Measurements from ENCODE around the gene HTT.
A peak's percentile ranks its signal among the peaks of the same experiment; 100 is the strongest.
"Not testable (repeated sequence)": the region's sequence is repeated elsewhere in the genome, so short reads cannot be mapped to it uniquely, and the experiment has no call there.

HTT gene

DNA sequence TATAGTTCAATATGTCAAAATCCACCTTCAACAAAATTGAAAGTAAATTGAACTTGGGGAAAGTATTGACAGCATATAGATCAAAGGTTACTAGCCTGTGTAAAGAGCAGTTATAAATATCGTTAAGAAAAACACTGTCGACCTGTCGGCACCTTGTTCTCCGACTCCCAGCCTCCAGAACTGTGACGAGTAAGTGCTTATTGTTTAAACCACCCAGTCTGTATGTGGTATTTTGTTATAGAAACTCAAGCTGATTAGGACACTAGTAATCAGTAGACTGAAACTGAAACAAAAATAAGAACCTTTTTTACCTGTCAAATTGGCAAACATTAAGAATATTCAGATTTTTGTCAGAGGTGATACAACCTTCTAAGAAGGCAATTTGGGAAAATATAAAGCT, 17.0 kb downstream of the HTT start:
- H3K9ac ChIP-seq = no peak overlapping the region
- peaks cover 0 to 3% (median 0%) of the 10 kb centered on the region in 10 experiments; a peak in 2 of 20 replicates for H3K4me1 ChIP-seq
- H3K4me2 ChIP-seq = no peak overlapping the region

DNA sequence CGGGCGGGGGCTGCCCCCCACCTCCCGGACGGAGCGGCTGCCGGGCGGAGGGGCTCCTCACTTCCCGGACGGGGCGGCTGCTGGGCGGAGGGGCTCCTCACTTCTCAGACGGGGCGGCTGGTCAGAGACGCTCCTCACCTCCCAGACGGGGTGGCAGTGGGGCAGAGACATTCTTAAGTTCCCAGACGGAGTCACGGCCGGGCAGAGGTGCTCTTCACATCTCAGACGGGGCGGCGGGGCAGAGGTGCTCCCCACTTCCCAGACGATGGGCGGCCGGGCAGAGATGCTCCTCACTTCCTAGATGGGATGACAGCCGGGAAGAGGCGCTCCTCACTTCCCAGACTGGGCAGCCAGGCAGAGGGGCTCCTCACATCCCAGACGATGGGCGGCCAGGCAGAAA, 20.2 kb downstream of the HTT start:
- not testable (repeated sequence) for H3K4me1 ChIP-seq, H3K9ac ChIP-seq, H3K4me3 ChIP-seq, H3K4me2 ChIP-seq, H3K27ac ChIP-seq, H3K27me3 ChIP-seq
- peaks cover 66 to 94% (median 87%) of the 10 kb centered on the region in 11 experiments for H3K36me3 ChIP-seq
- H4K20me1 ChIP-seq = peaks cover 1 to 44% (median 11%) of the 10 kb centered on the region in 11 experiments; a peak in 19 of 22 replicates
- peaks cover 0 to 22% (median 12%) of the 10 kb centered on the region in 11 experiments; a peak in 17 of 22 replicates for H3K9me3 ChIP-seq (replicated peaks in 1 of 11)

More for the DNA sequence above, 17.0 kb downstream of the HTT start:
- Histone ChIP-seq H3K27me3 (no peaks in the 10 kb centered on the region), H4K20me1 (peaks cover 6 to 57% (median 15%) of the 10 kb centered on the region in 11 experiments; a peak in 19 of 22 replicates), H3K4me3 (no peak overlapping the region), H3K27ac (no peak overlapping the region), H3K36me3 (peaks cover 80 to 98% (median 92%) of the 10 kb centered on the region in 11 experiments), H3K9me3 (replicated peaks in 1 of 11) (peaks cover 0 to 22% (median 12%) of the 10 kb centered on the region in 11 experiments; a peak in 17 of 22 replicates)
- TF ChIP-seq Cebpa-rat (IDR thresholded peaks at IDR 0.05) = no peak

DNA sequence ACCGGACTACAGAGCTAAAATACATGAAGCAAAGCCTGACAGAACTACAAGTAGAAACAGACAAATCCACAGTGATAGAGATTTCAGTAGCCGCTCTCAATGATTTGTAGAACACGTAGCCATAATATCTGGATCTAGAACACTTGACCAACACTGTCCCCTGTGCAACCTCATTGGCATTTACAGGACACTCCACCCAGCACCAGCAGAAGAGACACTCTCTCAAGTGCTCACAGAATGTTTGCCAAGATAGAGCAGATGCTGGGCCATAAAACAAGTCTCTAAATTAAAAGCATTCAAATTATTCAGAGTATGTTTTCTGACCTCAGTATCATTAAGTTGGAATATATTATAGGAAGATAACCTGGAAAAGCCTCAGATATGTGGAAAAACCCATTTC, 21.7 kb downstream of the HTT start:
- Histone ChIP-seq H3K36me3 (peaks cover 73 to 94% (median 88%) of the 10 kb centered on the region in 11 experiments), H3K4me1 (peaks cover 0 to 2% (median 0%) of the 10 kb centered on the region in 10 experiments; a peak in 1 of 20 replicates), H3K4me2 (no peak overlapping the region), H4K20me1 (peaks cover 15 to 46% (median 26%) of the 10 kb centered on the region in 11 experiments; a peak in 21 of 22 replicates), H3K27ac (no peak overlapping the region), H3K9ac (no peak overlapping the region), H3K9me3 (replicated peaks in 1 of 11) (peaks cover 0 to 22% (median 12%) of the 10 kb centered on the region in 11 experiments; a peak in 17 of 22 replicates), H3K4me3 (no peak overlapping the region), H3K27me3 (no peaks in the 10 kb centered on the region)
- TF ChIP-seq Cebpa-rat (IDR thresholded peaks at IDR 0.05) = no peak

DNA sequence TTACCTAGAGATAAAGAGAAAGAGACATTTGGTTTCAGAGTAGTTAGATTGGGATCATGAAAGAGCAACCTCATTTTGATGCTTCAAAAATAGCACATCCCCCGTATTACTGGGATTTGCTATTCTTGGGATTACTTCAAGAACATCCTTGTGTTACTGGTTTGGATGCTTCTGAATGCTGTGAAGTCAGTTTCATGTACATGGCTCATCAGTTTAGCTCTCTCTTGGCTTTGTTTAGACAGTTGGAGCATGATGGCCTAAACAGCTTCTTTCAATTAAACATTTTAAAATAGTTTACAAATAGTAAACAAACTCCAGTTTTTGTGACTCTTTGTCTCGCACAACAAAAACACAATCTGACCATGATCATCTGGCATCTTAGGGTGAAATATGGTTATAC, 23.9 kb downstream of the HTT start:
- Histone ChIP-seq H4K20me1 (peaks cover 31 to 54% (median 45%) of the 10 kb centered on the region in 11 experiments; a peak in 21 of 22 replicates), H3K36me3 (peaks cover 68 to 92% (median 84%) of the 10 kb centered on the region in 11 experiments)
- TF ChIP-seq Cebpa-rat (IDR thresholded peaks at IDR 0.05) = no peak

DNA sequence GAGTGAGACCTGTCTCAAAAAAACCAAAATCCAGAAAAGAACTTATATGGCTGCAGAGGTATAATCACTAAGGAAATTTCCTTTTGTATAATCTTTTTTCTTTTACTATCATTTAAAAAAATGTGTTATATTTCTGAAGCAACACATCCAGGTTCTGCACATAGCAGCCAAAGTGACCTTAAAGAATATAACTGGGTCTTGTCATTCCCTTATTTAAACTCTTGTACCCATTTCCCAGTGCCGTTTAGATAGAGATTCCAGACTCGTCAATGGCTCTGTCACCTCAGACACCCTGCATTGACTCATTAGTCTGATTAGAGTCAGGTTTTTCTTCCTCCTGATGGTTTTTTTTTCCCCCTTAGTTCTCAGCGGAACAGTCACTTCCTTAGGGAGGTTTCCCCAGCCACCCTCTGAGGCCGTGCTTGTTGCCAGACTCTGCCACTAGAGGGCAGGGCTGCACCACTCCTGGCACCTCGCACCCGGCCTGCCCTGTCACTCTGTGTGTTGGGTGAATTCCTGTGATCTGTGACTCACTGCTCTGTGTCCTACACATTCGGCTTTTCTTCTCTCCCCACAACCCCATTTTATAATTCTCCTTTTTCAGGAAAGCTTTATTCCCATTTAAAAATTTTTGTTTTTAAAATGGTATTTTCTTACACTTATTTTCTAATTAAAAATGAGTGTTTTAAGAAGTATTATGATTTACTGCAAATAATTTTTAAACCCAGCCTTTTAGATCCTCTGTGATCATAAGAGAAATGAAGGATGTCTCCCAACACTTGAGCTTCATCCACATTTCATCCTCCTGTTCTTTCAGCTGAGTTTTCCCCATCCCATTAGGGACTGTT, 32.1 kb downstream of the HTT start:
- Histone ChIP-seq H3K9ac (no peak overlapping the region), H3K9me3 (replicated peaks in 1 of 11) (no peaks in the 10 kb centered on the region), H3K27me3 (no peaks in the 10 kb centered on the region), H3K4me3 (no peak overlapping the region), H3K36me3 (peaks cover 85 to 93% (median 88%) of the 10 kb centered on the region in 11 experiments), H3K4me1 (peaks cover 0 to 34% (median 11%) of the 10 kb centered on the region in 10 experiments; a peak in 13 of 20 replicates), H3K27ac (peak overlapping the region in 1 of 11 experiments; percentile 29; a peak in 2 of 22 replicates), H3K4me2 (peak overlapping the region in 4 of 11 experiments; percentile 6 to 45 (median 28); a peak in 5 of 22 replicates), H4K20me1 (peaks cover 32 to 88% (median 66%) of the 10 kb centered on the region in 11 experiments; a peak in 20 of 22 replicates)
- no peak for TF ChIP-seq Cebpa-rat (IDR thresholded peaks at IDR 0.05)

More for the DNA sequence above, 23.9 kb downstream of the HTT start:
- Histone ChIP-seq H3K4me3 (no peak overlapping the region), H3K4me1 (no peaks in the 10 kb centered on the region), H3K9me3 (replicated peaks in 1 of 11) (peaks cover 0 to 11% (median 4%) of the 10 kb centered on the region in 11 experiments; a peak in 15 of 22 replicates), H3K27ac (no peak overlapping the region), H3K9ac (no peak overlapping the region), H3K27me3 (no peaks in the 10 kb centered on the region), H3K4me2 (no peak overlapping the region)

DNA sequence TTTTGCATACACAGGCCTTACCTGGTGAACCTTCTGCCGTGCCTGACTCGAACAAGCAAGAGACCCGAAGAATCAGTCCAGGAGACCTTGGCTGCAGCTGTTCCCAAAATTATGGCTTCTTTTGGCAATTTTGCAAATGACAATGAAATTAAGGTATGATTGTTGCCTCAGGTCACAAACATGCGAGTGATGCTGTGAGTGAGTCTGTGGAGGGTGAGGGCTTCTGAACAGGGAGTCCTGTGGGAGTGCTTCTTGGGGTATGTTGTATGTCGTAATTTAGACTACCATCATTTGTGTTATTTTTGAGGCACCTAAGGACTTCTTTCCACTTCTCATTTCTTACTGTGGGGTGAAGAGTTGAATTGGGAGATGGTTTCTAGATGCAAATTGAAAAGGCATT, 32.8 kb downstream of the HTT start:
- H3K36me3 ChIP-seq = peaks cover 85 to 93% (median 88%) of the 10 kb centered on the region in 11 experiments
- peak overlapping the region in 2 of 11 experiments; percentile 44 to 45; a peak in 4 of 22 replicates for H3K4me2 ChIP-seq
- peaks cover 0 to 39% (median 11%) of the 10 kb centered on the region in 10 experiments; a peak in 13 of 20 replicates for H3K4me1 ChIP-seq
- H4K20me1 ChIP-seq = peaks cover 26 to 88% (median 62%) of the 10 kb centered on the region in 11 experiments; a peak in 20 of 22 replicates
- no peak for TF ChIP-seq Cebpa-rat (IDR thresholded peaks at IDR 0.05)
- H3K4me3 ChIP-seq = no peak overlapping the region
- H3K27ac ChIP-seq = peak overlapping the region in 1 of 11 experiments; percentile 29; a peak in 2 of 22 replicates
- H3K27me3 ChIP-seq = no peaks in the 10 kb centered on the region
- no peak overlapping the region for H3K9ac ChIP-seq
- H3K9me3 ChIP-seq (replicated peaks in 1 of 11) = no peaks in the 10 kb centered on the region

DNA sequence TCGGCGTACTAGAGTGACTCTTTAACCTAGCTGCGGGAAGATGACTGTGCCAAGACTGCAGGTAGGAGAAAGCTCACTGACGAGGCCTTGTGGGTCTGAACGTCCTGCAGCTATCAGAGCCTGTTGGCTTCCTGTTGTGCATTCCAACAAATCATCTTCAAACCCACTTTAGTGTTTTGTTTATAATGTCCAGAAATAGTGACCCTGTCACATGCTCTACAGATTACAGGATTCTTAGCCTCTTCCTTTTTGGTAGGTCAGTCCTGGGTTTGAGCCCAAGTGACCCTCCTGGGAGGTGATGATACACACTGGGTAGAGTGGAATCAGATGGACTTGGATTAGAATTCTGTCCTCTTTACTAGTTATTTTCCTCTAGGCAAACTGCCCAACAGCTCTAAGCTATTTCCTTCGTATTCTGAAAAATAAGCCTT, 33.2 kb downstream of the HTT start:
- H3K4me2 ChIP-seq = no peak overlapping the region
- TF ChIP-seq Cebpa-rat (IDR thresholded peaks at IDR 0.05) = no peak
- H3K36me3 ChIP-seq = peaks cover 85 to 93% (median 89%) of the 10 kb centered on the region in 11 experiments

DNA sequence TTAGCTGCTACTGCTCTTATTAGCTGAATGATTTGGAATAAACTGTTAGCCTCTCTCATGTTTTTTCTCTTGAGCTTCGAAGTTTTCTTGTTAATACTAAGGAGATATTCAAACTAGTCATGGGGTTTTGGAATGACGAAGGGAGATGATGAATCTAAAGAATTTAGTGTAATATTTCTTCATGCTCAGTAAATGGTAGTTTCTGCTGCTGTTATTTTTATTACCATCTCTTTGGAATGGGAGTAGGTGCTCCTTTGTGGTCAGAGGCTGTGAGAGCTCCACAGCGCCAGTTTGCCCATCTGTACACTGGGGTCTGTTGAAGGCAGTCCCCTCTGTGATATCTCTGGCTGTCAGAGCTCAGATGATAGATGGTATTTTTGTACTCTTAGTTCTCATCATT, 33.7 kb downstream of the HTT start:
- peaks cover 86 to 94% (median 91%) of the 10 kb centered on the region in 11 experiments for H3K36me3 ChIP-seq

More for the DNA sequence above, 33.2 kb downstream of the HTT start:
- H3K4me3 ChIP-seq = no peak overlapping the region
- H4K20me1 ChIP-seq = peaks cover 21 to 88% (median 60%) of the 10 kb centered on the region in 11 experiments; a peak in 20 of 22 replicates
- no peak overlapping the region for H3K27ac ChIP-seq
- no peak overlapping the region for H3K9ac ChIP-seq
- H3K9me3 ChIP-seq (replicated peaks in 1 of 11) = no peaks in the 10 kb centered on the region
- H3K27me3 ChIP-seq = no peaks in the 10 kb centered on the region
- peaks cover 0 to 39% (median 11%) of the 10 kb centered on the region in 10 experiments; a peak in 13 of 20 replicates for H3K4me1 ChIP-seq

DNA sequence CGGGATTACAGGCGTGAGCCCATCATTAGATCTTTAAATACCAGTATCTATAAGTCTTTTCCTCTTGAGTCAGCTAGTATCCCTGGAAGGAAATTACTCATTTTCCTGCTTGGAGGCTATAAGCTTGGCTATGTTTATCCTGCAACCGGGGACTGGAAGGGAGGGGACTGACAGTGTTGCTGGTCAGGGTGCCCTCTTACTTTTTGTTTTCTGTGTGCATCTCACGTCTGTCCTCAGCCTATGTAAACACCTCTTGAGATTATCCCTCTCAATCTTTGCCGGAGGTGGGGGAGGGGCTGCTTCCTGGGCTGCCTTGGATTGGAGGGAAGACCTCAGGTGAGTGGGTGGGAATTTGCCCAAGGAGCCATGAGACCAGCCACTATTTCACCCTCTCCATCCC, 37.0 kb downstream of the HTT start:
- H3K36me3 ChIP-seq = peaks cover 94 to 96% (median 96%) of the 10 kb centered on the region in 11 experiments
- H3K27ac ChIP-seq = no peak overlapping the region
- TF ChIP-seq Cebpa-rat (IDR thresholded peaks at IDR 0.05) = no peak

More for the DNA sequence above, 33.7 kb downstream of the HTT start:
- Histone ChIP-seq H3K4me1 (peaks cover 0 to 39% (median 11%) of the 10 kb centered on the region in 10 experiments; a peak in 13 of 20 replicates), H3K9me3 (replicated peaks in 1 of 11) (no peaks in the 10 kb centered on the region), H3K9ac (no peak overlapping the region), H3K27me3 (no peaks in the 10 kb centered on the region), H3K27ac (no peak overlapping the region), H3K4me3 (no peak overlapping the region), H4K20me1 (peaks cover 19 to 90% (median 58%) of the 10 kb centered on the region in 11 experiments; a peak in 20 of 22 replicates), H3K4me2 (no peak overlapping the region)
- TF ChIP-seq Cebpa-rat (IDR thresholded peaks at IDR 0.05) = no peak

More for the DNA sequence above, 37.0 kb downstream of the HTT start:
- Histone ChIP-seq H3K9ac (no peak overlapping the region), H3K4me1 (peaks cover 0 to 32% (median 4%) of the 10 kb centered on the region in 10 experiments; a peak in 13 of 20 replicates), H3K4me2 (peak overlapping the region in 2 of 11 experiments; percentile 15 to 24; a peak in 2 of 22 replicates), H3K9me3 (replicated peaks in 1 of 11) (no peaks in the 10 kb centered on the region), H3K4me3 (no peak overlapping the region), H3K27me3 (no peaks in the 10 kb centered on the region), H4K20me1 (peaks cover 5 to 76% (median 40%) of the 10 kb centered on the region in 11 experiments; a peak in 17 of 22 replicates)

Data from BLaER1 treated with 17β-estradiol and CSF1 and Interleukin-3, amounts not matched to agents 10 nM and 100 nM (cell line).